CD4-positive, CD25-positive, alpha-beta regulatory T cell (primary cell): ENCODE data around the gene CANX. TPM values are rescaled to one million over a fixed set of nuclear protein-coding genes. Genes with fewer than 3 reads are reported as not detected.

Source experiments
- ATAC-seq, 2 donors: fragments of 150-1000 bp; cut with Tn5 transposase; one replicate each; pipeline ENCODE4 v1.10.0; 2021; ENCODE audit warnings: low read depth in 2 of 2, moderate number of reproducible peaks in 2 of 2, moderate library complexity in 1 of 2
- DNase-seq, 3 donors: peaks; one replicate each; pipeline versions ENCODE4 v3.0.0 to v3.0.0-alpha.2; 2012 to 2022; ENCODE audit warnings: mixed read lengths in 1 of 3
- H3K27ac ChIP-seq: one replicate; pipeline ENCODE4 v1.7.0; 2013; ENCODE audit warnings: mild to moderate bottlenecking, low read length; ENCODE audit not compliant: insufficient read depth, poor library complexity, severe bottlenecking
- H3K27me3 ChIP-seq: one replicate; pipeline ENCODE4 v1.7.0; 2013; ENCODE audit warnings: low read length; ENCODE audit not compliant: control insufficient read depth, insufficient read depth
- H3K36me3 ChIP-seq: one replicate; pipeline ENCODE4 v1.7.0; 2013; ENCODE audit warnings: mild to moderate bottlenecking, low read length, moderate library complexity; ENCODE audit not compliant: control insufficient read depth, insufficient read depth
- H3K4me1 ChIP-seq: 2 replicates; pipeline ENCODE4 v1.7.0; 2013; ENCODE audit warnings: mild to moderate bottlenecking, low read length; ENCODE audit not compliant: insufficient read depth, control insufficient read depth, poor library complexity, severe bottlenecking
- H3K4me3 ChIP-seq: one replicate; pipeline ENCODE4 v1.7.0; 2013; ENCODE audit warnings: low read depth, mild to moderate bottlenecking, low read length, moderate library complexity
- H3K9me3 ChIP-seq, 2 experiments: 1 replicate in 1 of 2; 2 replicates in 1 of 2; pipeline ENCODE4 v1.7.0; 2013; ENCODE audit warnings: low read length in 2 of 2, mild to moderate bottlenecking in 1 of 2, moderate library complexity in 1 of 2; ENCODE audit not compliant: control insufficient read depth in 2 of 2
- H3K27ac Mint-ChIP-seq, 3 donors: one replicate each; pipeline ENCODE4 v1.8.0; 2020 to 2022; ENCODE audit warnings: mild to moderate bottlenecking in 3 of 3, mixed read lengths in 3 of 3, moderate library complexity in 2 of 3
- H3K27me3 Mint-ChIP-seq: one replicate; pipeline ENCODE4 v1.8.0; 2022; ENCODE audit warnings: mild to moderate bottlenecking, mixed read lengths
- H3K36me3 Mint-ChIP-seq: one replicate; pipeline ENCODE4 v1.8.0; 2020; ENCODE audit warnings: mixed read lengths
- H3K4me1 Mint-ChIP-seq, 4 donors: one replicate each; pipeline ENCODE4 v1.8.0; 2020 to 2022; ENCODE audit warnings: mixed read lengths in 4 of 4, mild to moderate bottlenecking in 1 of 4
- H3K4me3 Mint-ChIP-seq, 4 donors: one replicate each; pipeline ENCODE4 v1.8.0; 2020 to 2022; ENCODE audit warnings: mild to moderate bottlenecking in 4 of 4, mixed read lengths in 4 of 4, moderate library complexity in 3 of 4
- H3K9me3 Mint-ChIP-seq, 7 donors: one replicate each; pipeline ENCODE4 v1.8.0; 2020 to 2022; ENCODE audit warnings: mixed read lengths in 7 of 7, mild to moderate bottlenecking in 3 of 7, moderate library complexity in 2 of 7
- polyA plus RNA-seq, 4 donors: library from polyadenylated mRNA; unstranded; fragments of 300-500 nt; fragmentation: Illumina TruSeq; gene quantifications; one replicate each; pipeline ENCODE4 v1.2.3, GENCODE V29; 2021
- total RNA-seq: library from RNA; stranded (reverse); gene quantifications from one replicate; pipeline ENCODE4 v1.2.3, GENCODE V29; 2022

CANX gene
- total and polyA plus RNA-seq, 5 donors from 2014 or later: 180 to 205 (median 196) TPM

GRCh38 chr5:179720222-179720621 lies 21.5 kb downstream of the CANX start:
- ATAC-seq (no peak), DNase-seq (no peak)
- no peak overlapping the region for H3K27ac ChIP-seq
- H3K36me3 Mint-ChIP-seq: peaks cover 44% of the 10 kb centered on the region
- H3K4me3 Mint-ChIP-seq: no peak overlapping the region
- H3K9me3 ChIP-seq: no peaks in the 10 kb centered on the region
- no peaks in the 10 kb centered on the region for H3K27me3 ChIP-seq
- peaks cover 87% of the 10 kb centered on the region for H3K36me3 ChIP-seq
- H3K9me3 Mint-ChIP-seq: no peaks in the 10 kb centered on the region
- no peaks in the 10 kb centered on the region for H3K27me3 Mint-ChIP-seq
- H3K4me3 ChIP-seq: no peak overlapping the region
- peak overlapping the region in 1 of 3 donors; percentile 73 for H3K27ac Mint-ChIP-seq
- peaks cover 5 to 13% (median 11%) of the 10 kb centered on the region in 4 donors for H3K4me1 Mint-ChIP-seq
- no peaks in the 10 kb centered on the region for H3K4me1 ChIP-seq

DNA sequence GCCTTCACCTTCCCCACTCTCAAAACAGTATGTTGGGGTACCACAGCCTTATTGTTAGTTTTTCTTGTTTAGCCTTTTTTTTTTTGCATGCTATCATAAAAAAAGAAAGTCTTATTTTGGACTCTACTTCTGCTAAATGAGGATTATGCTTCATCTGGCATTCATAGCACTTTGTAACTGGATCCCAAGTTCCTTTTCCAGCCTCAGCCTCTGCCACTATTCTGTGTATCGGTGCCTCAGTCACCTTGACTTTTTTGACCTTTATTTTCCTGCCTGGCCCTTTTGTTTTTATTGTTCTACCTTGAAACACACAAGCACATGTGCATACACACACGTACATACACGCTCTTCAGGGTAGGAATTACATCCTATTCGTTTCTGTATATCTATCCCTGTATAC lies 25.4 kb downstream of the CANX start:
- DNase-seq (no peak), ATAC-seq (no peak)
- Histone ChIP-seq H3K9me3 (no peaks in the 10 kb centered on the region), H3K27ac (no peak overlapping the region), H3K4me3 (no peak overlapping the region), H3K36me3 (peaks cover 89% of the 10 kb centered on the region), H3K27me3 (no peaks in the 10 kb centered on the region), H3K4me1 (no peaks in the 10 kb centered on the region)
- peak overlapping the region in 1 of 3 donors; percentile 67 for H3K27ac Mint-ChIP-seq
- no peak overlapping the region for H3K4me3 Mint-ChIP-seq
- peaks cover 47% of the 10 kb centered on the region for H3K36me3 Mint-ChIP-seq
- no peaks in the 10 kb centered on the region for H3K27me3 Mint-ChIP-seq
- no peaks in the 10 kb centered on the region for H3K9me3 Mint-ChIP-seq
- peaks cover 0 to 5% (median 0%) of the 10 kb centered on the region in 4 donors for H3K4me1 Mint-ChIP-seq

GRCh38 chr5:179727106-179727505 lies 28.3 kb downstream of the CANX start:
- H3K27me3 Mint-ChIP-seq: no peaks in the 10 kb centered on the region
- no peak for DNase-seq
- peaks cover 6% of the 10 kb centered on the region for H3K4me1 ChIP-seq
- peaks cover 5 to 12% (median 8%) of the 10 kb centered on the region in 4 donors for H3K4me1 Mint-ChIP-seq
- ATAC-seq: no peak
- no peaks in the 10 kb centered on the region for H3K27me3 ChIP-seq
- H3K9me3 Mint-ChIP-seq: no peaks in the 10 kb centered on the region
- no peak overlapping the region for H3K4me3 ChIP-seq
- no peaks in the 10 kb centered on the region for H3K9me3 ChIP-seq
- H3K4me3 Mint-ChIP-seq: no peak overlapping the region
- no peak overlapping the region for H3K27ac ChIP-seq
- no peak overlapping the region for H3K27ac Mint-ChIP-seq
- peaks cover 47% of the 10 kb centered on the region for H3K36me3 Mint-ChIP-seq
- peaks cover 71% of the 10 kb centered on the region for H3K36me3 ChIP-seq

GRCh38 chr5:179729303-179729702 lies 30.5 kb downstream of the CANX start:
- Mint-ChIP-seq H3K27me3 (no peaks in the 10 kb centered on the region), H3K36me3 (peaks cover 26% of the 10 kb centered on the region), H3K4me1 (peaks cover 11 to 18% (median 14%) of the 10 kb centered on the region in 4 donors), H3K4me3 (peak overlapping the region in 1 of 4 donors; percentile 65), H3K27ac (peak overlapping the region in 1 of 3 donors; percentile 52), H3K9me3 (no peaks in the 10 kb centered on the region)
- DNase-seq (no peak), ATAC-seq (no peak)
- H3K36me3 ChIP-seq: peaks cover 49% of the 10 kb centered on the region
- no peak overlapping the region for H3K27ac ChIP-seq
- no peaks in the 10 kb centered on the region for H3K9me3 ChIP-seq
- H3K4me3 ChIP-seq: no peak overlapping the region
- peaks cover 17% of the 10 kb centered on the region for H3K4me1 ChIP-seq
- H3K27me3 ChIP-seq: no peaks in the 10 kb centered on the region

GRCh38 chr5:179729727-179730126 lies 31.0 kb downstream of the CANX start:
- ATAC-seq (no peak), DNase-seq (no peak)
- no peaks in the 10 kb centered on the region for H3K27me3 ChIP-seq
- H3K4me1 Mint-ChIP-seq: peaks cover 12 to 23% (median 18%) of the 10 kb centered on the region in 4 donors
- peak overlapping the region in 2 of 4 donors; percentile 57 to 65 for H3K4me3 Mint-ChIP-seq
- H3K27me3 Mint-ChIP-seq: no peaks in the 10 kb centered on the region
- H3K9me3 ChIP-seq: no peaks in the 10 kb centered on the region
- H3K9me3 Mint-ChIP-seq: no peaks in the 10 kb centered on the region
- H3K4me3 ChIP-seq: no peak overlapping the region
- no peak overlapping the region for H3K27ac ChIP-seq
- peak overlapping the region in 1 of 3 donors; percentile 72 for H3K27ac Mint-ChIP-seq
- H3K36me3 ChIP-seq: peaks cover 44% of the 10 kb centered on the region
- H3K4me1 ChIP-seq: peaks cover 21% of the 10 kb centered on the region
- peaks cover 27% of the 10 kb centered on the region for H3K36me3 Mint-ChIP-seq

GRCh38 chr5:179730356-179730755 lies 31.6 kb downstream of the CANX start:
- DNase-seq (no peak), ATAC-seq (no peak)
- Mint-ChIP-seq H3K27me3 (no peaks in the 10 kb centered on the region), H3K4me3 (peak overlapping the region in 1 of 4 donors; percentile 65), H3K36me3 (peaks cover 27% of the 10 kb centered on the region), H3K4me1 (peaks cover 12 to 25% (median 20%) of the 10 kb centered on the region in 4 donors), H3K27ac (peak overlapping the region in 2 of 3 donors; percentile 59 to 72), H3K9me3 (no peaks in the 10 kb centered on the region)
- Histone ChIP-seq H3K36me3 (peaks cover 38% of the 10 kb centered on the region), H3K4me1 (peaks cover 27% of the 10 kb centered on the region), H3K4me3 (no peak overlapping the region), H3K27ac (no peak overlapping the region), H3K9me3 (no peaks in the 10 kb centered on the region), H3K27me3 (no peaks in the 10 kb centered on the region)

GRCh38 chr5:179730852-179731251 lies 32.1 kb downstream of the CANX start:
- Histone ChIP-seq H3K27me3 (no peaks in the 10 kb centered on the region), H3K9me3 (no peaks in the 10 kb centered on the region), H3K4me1 (peaks cover 32% of the 10 kb centered on the region), H3K36me3 (peaks cover 36% of the 10 kb centered on the region), H3K27ac (no peak overlapping the region), H3K4me3 (no peak overlapping the region)
- no peak for ATAC-seq
- DNase-seq: no peak
- Mint-ChIP-seq H3K27ac (peak overlapping the region in 2 of 3 donors; percentile 59 to 61), H3K36me3 (peaks cover 27% of the 10 kb centered on the region), H3K4me1 (peaks cover 12 to 28% (median 22%) of the 10 kb centered on the region in 4 donors), H3K27me3 (no peaks in the 10 kb centered on the region), H3K9me3 (no peaks in the 10 kb centered on the region), H3K4me3 (peak overlapping the region in 1 of 4 donors; percentile 65)

DNA sequence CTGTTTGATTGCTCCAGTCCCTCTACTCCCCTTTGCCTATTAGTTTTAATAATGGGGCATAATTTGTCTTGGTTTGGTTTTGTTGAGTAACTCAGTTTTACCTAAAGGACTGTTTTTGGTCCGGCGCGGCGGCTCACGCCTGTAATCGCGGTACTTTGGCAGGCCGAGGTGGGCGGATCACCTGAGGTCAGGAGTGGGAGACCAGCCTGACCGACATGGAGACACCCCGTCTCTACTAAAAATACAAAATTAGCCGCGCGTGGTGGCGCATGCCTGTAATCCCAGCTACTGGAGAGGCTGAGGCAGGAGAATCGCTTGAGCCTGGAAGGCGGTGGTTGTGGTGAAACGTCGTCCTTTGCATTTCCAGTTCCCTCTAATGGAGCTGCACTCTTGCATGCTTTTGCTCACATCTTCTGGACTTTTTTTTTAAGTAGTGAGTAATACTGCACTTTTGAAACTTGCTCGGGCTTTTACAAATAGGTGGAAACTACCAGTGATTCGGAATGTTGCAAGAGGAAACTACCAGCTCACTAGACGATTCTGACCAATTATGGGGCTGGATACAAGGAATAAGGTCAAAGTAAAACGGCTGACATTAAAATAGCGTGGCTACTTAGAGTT lies 33.1 kb downstream of the CANX start:
- peak in 1 of 2 donors; percentile 0 for ATAC-seq
- no peaks in the 10 kb centered on the region for H3K27me3 Mint-ChIP-seq
- H3K36me3 Mint-ChIP-seq: peaks cover 24% of the 10 kb centered on the region

More for the DNA sequence above, 33.1 kb downstream of the CANX start:
- Histone ChIP-seq H3K9me3 (no peaks in the 10 kb centered on the region), H3K4me1 (peaks cover 40% of the 10 kb centered on the region), H3K27me3 (no peaks in the 10 kb centered on the region), H3K36me3 (peaks cover 30% of the 10 kb centered on the region), H3K27ac (peak overlapping the region; percentile 91), H3K4me3 (peak overlapping the region; percentile 93)
- Mint-ChIP-seq H3K4me1 (peaks cover 12 to 39% (median 27%) of the 10 kb centered on the region in 4 donors), H3K27ac (peak overlapping the region; percentile 93 to 98 (median 93)), H3K4me3 (peak overlapping the region; percentile 87 to 96 (median 90)), H3K9me3 (no peaks in the 10 kb centered on the region)
- DNase-seq: no peak
